Body of pancreas (tissue), 4 donors: Measurements from ENCODE around the gene RPL18A. TPM values are rescaled to one million over a fixed set of nuclear protein-coding genes. Genes with fewer than 3 reads are reported as not detected.

Source experiments
- ATAC-seq: fragments of 150-250 bp; one replicate; pipeline ENCODE4 v1.9.1; 2016
- DNase-seq, 4 donors: peaks; one replicate each; pipeline ENCODE4 v3.0.0-alpha.2; 2019
- H3K27ac ChIP-seq, 4 donors: fragments of 200-600 bp; sonication (generic); 1 replicate in 3 of 4; 2 replicates in 1 of 4; pipeline versions ENCODE4 v1.5.1 to v1.6.1; 2016 to 2019; ENCODE audit warnings: mild to moderate bottlenecking in 1 of 4, mixed read lengths in 1 of 4, moderate library complexity in 1 of 4
- H3K27me3 ChIP-seq, 2 donors: fragments of 200-600 bp; sonication (generic); one replicate each; pipeline ENCODE4 v1.6.0; 2016; ENCODE audit warnings: mild to moderate bottlenecking in 1 of 2
- H3K36me3 ChIP-seq, 2 donors: fragments of 200-600 bp; sonication (generic); replicated peaks in 1 of 2; 2 replicates each; pipeline ENCODE4 v1.5.1; 2016; ENCODE audit warnings: low read depth in 2 of 2; ENCODE audit not compliant: insufficient read depth in 1 of 2
- H3K4me1 ChIP-seq: fragments of 200-600 bp; sonication (generic); one replicate; pipeline ENCODE4 v1.6.0; 2016
- H3K4me3 ChIP-seq, 2 donors: fragments of 200-600 bp; sonication (generic); 1 replicate in 1 of 2; 2 replicates in 1 of 2; pipeline ENCODE4 v1.5.1; 2016 to 2019
- H3K9me3 ChIP-seq, 3 donors: fragments of 200-600 bp; sonication (generic); 1 replicate in 2 of 3; 2 replicates in 1 of 3; pipeline ENCODE4 v1.5.1; 2016
- POLR2A ChIP-seq, 3 donors: fragments of 450-650 bp; IDR thresholded peaks; one replicate each; pipeline ENCODE4 v1.6.1; 2016; ENCODE audit warnings: antibody characterized with exemption in 3 of 3, mild to moderate bottlenecking in 2 of 3
- WGBS, 2 donors: methylation state at CpG; one replicate each; pipeline ENCODE4 v1.1.5; 2017; 5-methylcytosine and 5-hydroxymethylcytosine counted together
- intact Hi-C: fragments of 100-400 bp; cut with DNase I; formaldehyde crosslinking; loops from one replicate; pipeline ENCODE4 v1.15.1; 2023
- total RNA-seq, 2 donors: library from RNA; depleted of rRNA; stranded (reverse); fragments of >200 nt; gene quantifications; one replicate each; pipeline ENCODE4 v1.1.0, GENCODE V29; 2016
- TF ChIP-seq, protein P1 (sequence below), 7 experiments: fragments of 450-650 bp in 4 of 7; fragments of 200-600 bp in 3 of 7; sonication (generic) in 3 of 7; IDR thresholded peaks; one replicate each; pipeline ENCODE4 v1.5.1; 2016 to 2019; ENCODE audit warnings: antibody characterized with exemption in 7 of 7

Gene RPL18A
- total RNA-seq, 2 donors from 2014 or later = 1,158 to 1,588 TPM

GRCh38 chr19:17871032-17871877, 11.5 kb downstream of the RPL18A start:
- no peak for DNase-seq
- TF ChIP-seq, protein P1, sequence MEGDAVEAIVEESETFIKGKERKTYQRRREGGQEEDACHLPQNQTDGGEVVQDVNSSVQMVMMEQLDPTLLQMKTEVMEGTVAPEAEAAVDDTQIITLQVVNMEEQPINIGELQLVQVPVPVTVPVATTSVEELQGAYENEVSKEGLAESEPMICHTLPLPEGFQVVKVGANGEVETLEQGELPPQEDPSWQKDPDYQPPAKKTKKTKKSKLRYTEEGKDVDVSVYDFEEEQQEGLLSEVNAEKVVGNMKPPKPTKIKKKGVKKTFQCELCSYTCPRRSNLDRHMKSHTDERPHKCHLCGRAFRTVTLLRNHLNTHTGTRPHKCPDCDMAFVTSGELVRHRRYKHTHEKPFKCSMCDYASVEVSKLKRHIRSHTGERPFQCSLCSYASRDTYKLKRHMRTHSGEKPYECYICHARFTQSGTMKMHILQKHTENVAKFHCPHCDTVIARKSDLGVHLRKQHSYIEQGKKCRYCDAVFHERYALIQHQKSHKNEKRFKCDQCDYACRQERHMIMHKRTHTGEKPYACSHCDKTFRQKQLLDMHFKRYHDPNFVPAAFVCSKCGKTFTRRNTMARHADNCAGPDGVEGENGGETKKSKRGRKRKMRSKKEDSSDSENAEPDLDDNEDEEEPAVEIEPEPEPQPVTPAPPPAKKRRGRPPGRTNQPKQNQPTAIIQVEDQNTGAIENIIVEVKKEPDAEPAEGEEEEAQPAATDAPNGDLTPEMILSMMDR (IDR thresholded peaks at IDR 0.05) = no peak
- no peak for TF ChIP-seq POLR2A (IDR thresholded peaks at IDR 0.05)
- Histone ChIP-seq H3K9me3 (no peaks in the 10 kb centered on the region), H3K36me3 (no peaks in the 10 kb centered on the region), H3K27ac (no peak overlapping the region), H3K4me3 (no peak overlapping the region), H3K27me3 (peaks cover 0 to 30% of the 10 kb centered on the region in 2 donors), H3K4me1 (peaks cover 14% of the 10 kb centered on the region)
- intact Hi-C loops = no loop called here
- no peak for ATAC-seq
- WGBS, 2 donors = 57 to 64% methylated on average over 7 to 10 of the region's 10 CpGs

GRCh38 chr19:17871878-17872250, 12.2 kb downstream of the RPL18A start, which contains the start of gene SLC5A5:
TSS of gene SLC5A5 (plus strand) at chr19:17871945. CDS start at chr19:17872320, 375 bp downstream.
- ATAC-seq (no peak), DNase-seq (no peak)
- Histone ChIP-seq H3K4me3 (no peak within 1 kb of the TSS), H3K36me3 (no peaks in the 10 kb centered on the region), H3K27me3 (peaks cover 0 to 30% of the 10 kb centered on the region in 2 donors), H3K4me1 (peaks cover 14% of the 10 kb centered on the region), H3K27ac (no peak within 1 kb of the TSS), H3K9me3 (no peaks in the 10 kb centered on the region)
- no peak for TF ChIP-seq POLR2A (IDR thresholded peaks at IDR 0.05)
- TF ChIP-seq, protein P1 (IDR thresholded peaks at IDR 0.05) = no peak
- 5 to 13% methylated on average over 3 to 26 of the region's 26 CpGs for WGBS, 2 donors
- intact Hi-C loops = no loop called here

GRCh38 chr19:17872251-17873001, 12.7 kb downstream of the RPL18A start:
- H3K27me3 ChIP-seq = peaks cover 0 to 30% of the 10 kb centered on the region in 2 donors
- ATAC-seq (no peak), DNase-seq (no peak)
- H3K4me1 ChIP-seq = peaks cover 14% of the 10 kb centered on the region
- intact Hi-C loops = no loop called here
- no peak overlapping the region for H3K4me3 ChIP-seq
- TF ChIP-seq, protein P1 (IDR thresholded peaks at IDR 0.05) = no peak
- no peak for TF ChIP-seq POLR2A (IDR thresholded peaks at IDR 0.05)
- 6 to 20% methylated on average over 3 to 61 of the region's 61 CpGs for WGBS, 2 donors
- H3K27ac ChIP-seq = no peak overlapping the region
- no peaks in the 10 kb centered on the region for H3K36me3 ChIP-seq
- no peaks in the 10 kb centered on the region for H3K9me3 ChIP-seq

DNA sequence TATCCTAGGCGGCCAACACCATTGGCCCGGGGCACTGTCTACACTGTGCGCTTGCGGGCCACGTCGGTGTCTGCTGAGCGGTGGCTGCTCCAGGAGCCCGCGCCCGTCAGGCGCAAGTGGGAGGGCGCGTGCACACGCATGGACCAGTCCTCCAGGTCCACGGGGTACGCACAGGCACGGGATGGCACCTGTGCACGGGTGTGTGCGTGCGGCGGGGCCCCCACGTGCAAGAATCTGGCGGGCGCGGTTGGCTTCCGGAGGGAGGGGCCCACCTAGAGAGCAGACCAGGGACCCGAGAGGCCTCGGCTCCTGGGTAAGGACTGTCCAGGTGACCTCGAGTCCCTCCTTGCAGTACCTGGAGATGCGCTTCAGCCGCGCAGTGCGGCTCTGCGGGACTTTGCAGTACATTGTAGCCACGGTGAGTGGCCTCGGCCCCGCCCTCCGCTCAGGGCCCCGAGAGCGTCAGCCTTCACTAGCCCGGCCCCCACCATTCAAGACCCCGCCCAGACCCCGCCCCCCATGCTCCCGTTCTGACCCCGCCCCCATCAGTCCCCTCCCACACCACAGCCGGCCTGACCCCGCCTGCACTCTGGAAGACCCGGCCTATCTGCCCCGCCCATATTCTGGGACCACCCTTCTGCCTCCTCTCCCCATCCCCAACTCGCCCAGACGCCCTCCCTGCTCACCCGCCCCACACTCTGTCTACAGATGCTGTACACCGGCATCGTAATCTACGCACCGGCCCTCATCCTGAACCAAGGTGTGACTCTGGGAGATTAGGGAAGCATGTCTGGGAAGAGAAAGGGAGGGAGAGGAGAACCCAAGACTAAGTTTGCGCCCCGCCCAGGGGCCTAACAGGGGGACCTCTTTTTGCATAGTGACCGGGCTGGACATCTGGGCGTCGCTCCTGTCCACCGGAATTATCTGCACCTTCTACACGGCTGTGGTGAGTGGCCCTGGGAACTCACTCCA, 14.4 kb downstream of the RPL18A start:
- 6 to 21% methylated on average over 12 to 60 of the region's 63 CpGs for WGBS, 2 donors
- Histone ChIP-seq H3K4me1 (peaks cover 14% of the 10 kb centered on the region), H3K4me3 (no peak overlapping the region), H3K36me3 (no peaks in the 10 kb centered on the region), H3K27me3 (peaks cover 0 to 30% of the 10 kb centered on the region in 2 donors), H3K9me3 (no peaks in the 10 kb centered on the region), H3K27ac (no peak overlapping the region)
- DNase-seq (peak in 2 of 4 donors; percentile 34 to 51), ATAC-seq (no peak)
- TF ChIP-seq, protein P1 (IDR thresholded peaks at IDR 0.05) = no peak
- no peak for TF ChIP-seq POLR2A (IDR thresholded peaks at IDR 0.05)
- intact Hi-C loops = no loop called here
